GM18951 (cell line): ENCODE results near the gene CAPN10.

ENCODE experiments used
- POLR2A ChIP-seq: IDR thresholded peaks from 4 replicates; pipeline ENCODE4 v1.6.1; 2011; ENCODE audit warnings: mild to moderate bottlenecking; ENCODE audit not compliant: insufficient read length, insufficient read depth; ENCODE audit errors: extremely low read depth
- in situ Hi-C: fragments of 300-500 bp; cut with MboI; formaldehyde crosslinking; loops from one replicate; pipeline ENCODE4 v1.12.0; 2022; ENCODE audit warnings: low sequenced_read_pairs, mixed read lengths, inconsistent platforms; ENCODE audit not compliant: unreplicated experiment

Gene CAPN10

DNA sequence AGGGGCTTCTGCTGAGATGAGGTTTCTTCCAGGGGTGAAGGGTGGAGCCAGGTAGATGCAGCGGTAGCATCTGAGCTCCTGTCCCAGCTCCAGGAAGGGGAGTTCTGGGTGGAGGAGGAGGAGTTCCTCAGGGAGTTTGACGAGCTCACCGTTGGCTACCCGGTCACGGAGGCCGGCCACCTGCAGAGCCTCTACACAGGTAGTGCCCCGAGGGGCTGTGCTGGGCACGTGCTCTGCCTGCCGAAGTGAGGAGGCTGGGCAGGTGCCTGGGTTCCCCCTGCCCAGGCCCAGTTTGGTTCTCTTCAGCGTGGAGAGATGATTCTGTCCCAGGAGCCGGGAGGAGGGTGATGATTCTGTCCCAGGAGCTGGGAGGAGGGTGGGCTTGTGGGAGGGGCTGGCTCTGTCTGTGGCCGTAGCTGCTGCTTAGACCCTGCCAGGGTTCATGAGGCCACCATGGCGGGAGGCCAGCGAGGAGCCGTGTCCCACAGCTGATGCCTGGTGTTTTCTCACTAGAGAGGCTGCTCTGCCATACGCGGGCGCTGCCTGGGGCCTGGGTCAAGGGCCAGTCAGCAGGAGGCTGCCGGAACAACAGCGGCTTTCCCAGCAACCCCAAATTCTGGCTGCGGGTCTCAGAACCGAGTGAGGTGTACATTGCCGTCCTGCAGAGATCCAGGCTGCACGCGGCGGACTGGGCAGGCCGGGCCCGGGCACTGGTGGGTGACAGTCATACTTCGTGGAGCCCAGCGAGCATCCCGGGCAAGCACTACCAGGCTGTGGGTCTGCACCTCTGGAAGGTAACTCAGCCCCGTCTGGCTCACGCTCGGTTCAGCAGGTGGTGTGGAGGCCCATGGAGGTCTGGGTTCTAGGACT is 8.2 kb downstream of the CAPN10 start:
- in situ Hi-C loops: no loop called here
- no peak for TF ChIP-seq POLR2A

DNA sequence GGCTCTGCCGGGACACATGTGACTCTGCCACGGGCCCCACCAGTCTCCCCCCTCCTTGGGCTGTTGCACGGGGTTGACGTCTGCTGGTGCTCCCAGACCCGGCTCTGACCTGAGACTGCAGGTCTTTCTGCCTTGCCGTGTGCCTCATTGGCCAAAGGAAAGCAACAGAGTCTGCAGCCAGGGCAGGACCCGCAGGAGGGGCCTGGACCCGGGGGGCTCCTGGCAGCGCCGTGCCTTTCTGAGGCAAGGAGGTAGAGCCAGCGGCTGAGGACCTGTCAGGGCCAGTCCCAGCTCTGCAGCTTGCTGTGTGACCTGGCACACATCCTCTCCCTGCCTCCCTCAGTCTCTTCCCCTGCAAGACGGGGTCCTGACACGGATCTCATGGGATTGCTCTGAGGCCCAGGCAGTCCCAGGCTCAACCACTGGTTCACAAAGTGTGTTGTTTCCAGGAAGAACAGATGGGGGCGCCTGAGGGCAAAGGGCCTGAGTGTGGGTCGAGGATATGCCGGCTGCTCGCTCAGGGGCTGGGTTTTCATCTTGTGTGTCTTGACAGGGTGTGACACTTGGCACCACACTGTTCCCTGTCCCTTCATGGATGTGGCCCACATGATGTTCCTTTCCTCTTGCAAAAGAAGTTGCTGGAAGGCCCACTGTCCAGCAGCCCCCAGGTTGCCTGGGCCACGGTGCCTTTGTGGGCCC is 9.0 kb downstream of the CAPN10 start:
- in situ Hi-C loops: no loop called here
- no peak for TF ChIP-seq POLR2A

DNA sequence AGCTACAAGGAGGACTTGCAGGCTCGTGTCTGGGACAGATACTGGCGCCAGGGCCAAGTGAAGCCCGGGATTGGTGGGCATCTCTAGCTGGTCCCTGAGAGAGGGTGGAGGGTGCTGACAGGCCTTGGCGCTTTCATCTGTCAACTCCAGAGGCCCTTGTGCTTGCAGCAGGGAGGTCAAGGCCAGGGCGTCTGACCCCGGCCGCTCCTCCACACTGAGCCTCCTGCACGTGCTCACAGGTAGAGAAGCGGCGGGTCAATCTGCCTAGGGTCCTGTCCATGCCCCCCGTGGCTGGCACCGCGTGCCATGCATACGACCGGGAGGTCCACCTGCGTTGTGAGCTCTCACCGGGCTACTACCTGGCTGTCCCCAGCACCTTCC is 9.5 kb downstream of the CAPN10 start:
- in situ Hi-C loops: no loop called here
- no peak for TF ChIP-seq POLR2A

DNA sequence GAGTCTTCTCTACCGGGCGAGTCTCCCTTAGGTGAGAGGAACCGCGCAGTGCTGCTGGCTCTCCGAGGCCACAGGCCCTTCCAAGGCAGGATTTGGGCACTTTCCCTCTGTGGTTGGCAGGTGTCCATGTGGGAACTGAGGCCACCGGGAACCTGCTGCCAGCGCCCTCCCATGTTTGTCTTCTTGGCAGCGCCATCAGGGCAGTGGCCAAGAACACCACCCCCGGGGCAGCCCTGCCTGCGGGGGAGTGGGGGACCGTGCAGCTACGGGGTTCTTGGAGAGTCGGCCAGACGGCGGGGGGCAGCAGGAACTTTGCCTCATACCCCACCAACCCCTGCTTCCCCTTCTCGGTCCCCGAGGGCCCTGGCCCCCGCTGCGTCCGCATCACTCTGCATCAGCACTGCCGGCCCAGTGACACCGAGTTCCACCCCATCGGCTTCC is 10.0 kb downstream of the CAPN10 start:
- no peak for TF ChIP-seq POLR2A
- in situ Hi-C loops: no loop called here

DNA sequence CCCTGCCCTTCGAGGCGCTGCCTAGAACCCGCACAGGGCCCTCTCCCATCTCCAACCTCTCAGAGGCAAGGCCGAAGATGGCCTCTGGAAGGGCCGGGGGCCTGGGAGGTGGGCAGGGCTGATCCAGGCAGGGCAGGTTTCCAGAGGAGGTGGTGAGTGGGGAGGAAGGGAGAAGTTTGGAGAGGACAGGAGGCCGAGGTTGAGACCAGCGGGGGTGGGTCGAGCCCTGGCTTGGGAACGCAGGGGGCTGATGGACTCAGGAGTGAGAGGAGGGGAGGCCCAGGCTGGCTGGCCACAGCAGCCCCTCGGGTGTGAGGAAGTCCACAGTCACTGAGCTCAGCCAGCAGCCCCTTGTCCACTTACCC is 10.5 kb downstream of the CAPN10 start:
- in situ Hi-C loops: no loop called here
- no peak for TF ChIP-seq POLR2A

DNA sequence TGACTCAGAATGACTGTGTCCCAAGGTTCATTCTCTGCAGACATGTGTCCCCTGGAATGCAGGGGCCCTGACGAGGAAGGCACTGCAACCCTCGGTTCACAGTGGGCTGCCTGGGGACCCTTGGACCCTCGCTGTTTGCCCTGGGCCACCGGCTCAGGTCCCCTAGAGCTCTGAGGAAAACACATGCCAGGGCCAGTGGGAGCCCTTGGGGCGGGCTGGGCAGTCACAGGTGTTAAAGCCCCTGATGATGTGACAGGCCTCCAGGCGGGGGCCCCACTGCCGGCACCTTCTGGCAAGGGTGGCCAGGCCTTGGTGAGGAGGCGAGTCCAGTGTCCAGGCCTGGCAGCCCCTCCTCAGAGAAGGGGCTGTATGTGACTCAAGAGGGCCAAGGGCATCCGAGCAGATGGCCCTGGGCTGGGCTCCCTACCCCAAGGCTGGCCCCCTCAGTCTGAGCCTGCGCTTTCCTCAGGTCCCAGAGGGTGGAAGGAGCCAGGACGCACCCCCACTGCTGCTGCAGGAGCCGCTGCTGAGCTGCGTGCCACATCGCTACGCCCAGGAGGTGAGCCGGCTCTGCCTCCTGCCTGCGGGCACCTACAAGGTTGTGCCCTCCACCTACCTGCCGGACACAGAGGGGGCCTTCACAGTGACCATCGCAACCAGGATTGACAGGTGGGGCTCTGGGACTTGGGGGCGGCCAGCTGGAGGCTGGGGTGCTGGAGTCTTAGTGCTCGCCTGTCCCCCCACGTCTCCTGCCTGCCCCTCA is 11.1 kb downstream of the CAPN10 start:
- in situ Hi-C loops: no loop called here
- TF ChIP-seq POLR2A: no peak

DNA sequence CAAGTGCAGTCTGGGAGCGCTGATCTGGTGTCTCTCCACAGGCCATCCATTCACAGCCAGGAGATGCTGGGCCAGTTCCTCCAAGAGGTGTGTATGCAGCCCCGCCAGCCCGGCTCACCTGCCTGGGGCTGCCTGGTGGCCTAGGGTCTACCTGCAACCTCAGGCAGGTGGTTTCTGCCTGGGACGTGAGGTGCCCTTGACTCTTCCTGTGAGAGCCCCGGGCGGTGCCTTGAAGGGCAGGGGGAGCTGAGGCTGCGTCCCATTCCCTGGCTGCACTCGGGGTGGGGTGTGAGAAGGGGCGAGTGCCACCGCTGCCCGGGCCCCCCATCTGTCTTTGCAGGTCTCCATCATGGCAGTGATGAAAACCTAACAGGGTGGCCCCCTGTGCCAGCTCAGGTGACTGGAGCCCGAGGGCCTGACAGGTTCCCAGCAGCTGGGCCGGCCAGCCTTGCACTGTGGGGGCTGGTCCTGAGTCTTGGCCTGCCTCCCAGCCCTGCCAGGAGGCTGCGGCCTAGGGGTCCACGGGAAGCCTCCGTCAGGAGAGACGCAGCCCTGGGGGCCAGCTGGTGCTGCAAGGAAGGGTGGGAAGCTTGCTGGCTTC is 11.9 kb downstream of the CAPN10 start:
- no peak for TF ChIP-seq POLR2A
- in situ Hi-C loops: no loop called here

DNA sequence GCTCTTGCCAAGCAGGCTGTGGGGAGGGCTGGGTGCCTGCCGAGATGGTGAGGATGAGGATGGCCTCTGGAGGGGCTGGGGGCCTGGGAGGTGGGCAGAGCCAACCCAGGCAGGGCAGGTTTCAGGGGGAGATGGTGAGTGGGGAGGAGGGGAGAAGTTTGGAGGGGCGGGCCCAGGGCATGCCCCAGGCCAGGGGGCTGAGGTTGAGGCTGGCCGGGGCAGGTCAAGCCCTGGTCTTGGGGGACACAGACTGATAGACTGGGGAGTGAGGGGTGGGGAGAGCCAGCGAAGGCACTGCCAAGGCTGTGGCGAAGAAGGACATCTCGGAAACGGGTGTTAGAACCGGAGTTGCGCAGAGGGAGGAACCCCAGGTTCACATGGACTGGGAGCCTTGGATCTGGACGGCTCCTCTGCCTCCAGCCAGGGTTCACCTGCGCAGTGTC is 12.6 kb downstream of the CAPN10 start:
- TF ChIP-seq POLR2A: no peak
- in situ Hi-C loops: no loop called here

DNA sequence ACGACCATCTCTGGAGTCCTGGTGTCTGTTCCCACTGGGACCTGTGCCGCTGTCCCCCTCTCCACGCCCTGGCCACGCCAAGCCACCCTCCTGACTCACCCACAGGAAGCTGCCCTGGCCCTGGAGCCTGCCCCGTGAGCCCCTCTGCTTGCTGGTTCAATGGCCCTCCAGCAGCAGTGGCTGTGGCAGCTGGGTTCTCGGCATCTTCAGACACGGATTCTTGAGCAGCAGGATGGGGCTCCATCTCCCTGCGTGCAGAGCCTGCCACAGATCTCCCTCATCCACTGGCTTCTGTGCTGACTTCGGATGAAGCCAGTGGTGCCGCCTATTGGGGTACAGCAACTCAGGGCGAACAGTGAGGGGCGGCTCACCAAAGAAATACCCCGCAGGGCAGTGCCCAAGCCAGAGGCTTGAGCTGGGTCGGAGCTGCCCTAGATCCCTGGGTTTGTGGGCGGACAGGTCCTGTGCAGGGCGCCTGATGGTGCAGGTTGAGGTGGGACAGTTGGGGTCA is 14.0 kb downstream of the CAPN10 start:
- TF ChIP-seq POLR2A: no peak
- in situ Hi-C loops: no loop called here

DNA sequence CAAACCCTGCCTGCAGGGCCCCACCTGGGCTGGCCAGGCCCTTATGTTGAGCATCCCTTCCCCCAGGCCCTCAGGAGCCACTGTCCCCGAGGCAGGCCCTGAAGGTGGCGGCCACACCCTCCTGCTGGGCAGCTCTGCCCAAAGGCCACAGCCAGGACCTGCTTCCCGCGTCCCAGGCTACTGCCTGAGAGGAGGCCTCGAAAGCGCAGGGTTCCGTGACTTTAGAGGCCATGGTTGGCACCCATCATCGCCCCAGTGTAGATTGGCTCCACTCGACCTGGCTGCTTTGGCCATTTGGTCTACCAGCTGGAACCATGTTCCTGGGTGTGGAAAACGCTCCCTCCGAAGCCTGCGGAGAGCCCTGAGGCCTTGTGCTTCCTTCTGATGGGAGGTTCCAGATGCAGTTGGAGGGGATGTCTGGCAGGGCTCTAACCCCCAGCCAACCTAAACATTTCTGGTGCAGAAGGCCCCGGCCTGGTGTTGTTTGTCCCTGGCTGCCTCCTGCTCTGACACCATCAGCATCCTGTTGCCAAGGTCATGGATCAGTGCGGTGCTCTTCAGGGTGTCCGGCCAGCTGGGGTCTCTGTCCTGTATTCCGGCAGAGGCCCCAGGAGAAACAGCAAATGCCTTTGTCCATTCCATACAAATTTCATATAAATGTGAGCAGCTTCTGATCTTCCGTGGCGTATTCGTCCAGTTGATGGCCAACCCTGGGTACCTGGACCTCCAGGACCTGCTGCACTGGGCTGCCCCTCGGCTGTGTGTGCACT is 14.7 kb downstream of the CAPN10 start:
- in situ Hi-C loops: no loop called here
- no peak for TF ChIP-seq POLR2A

DNA sequence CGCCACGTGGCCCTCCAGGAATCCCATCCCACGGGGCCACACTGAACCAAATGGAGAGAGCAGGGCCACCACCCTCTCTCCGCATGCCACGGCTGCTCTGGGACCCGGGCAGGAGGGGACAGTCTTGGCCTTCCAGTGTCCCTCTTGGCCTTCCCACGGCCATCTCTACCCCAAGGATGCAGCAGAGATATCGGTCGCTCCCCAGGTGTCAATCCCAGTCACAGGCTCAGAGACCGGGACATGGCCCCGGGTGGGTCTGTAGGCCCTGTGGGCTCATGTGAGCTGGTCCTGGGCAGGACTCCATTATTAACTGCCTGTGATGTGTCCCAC is 15.3 kb downstream of the CAPN10 start:
- in situ Hi-C loops: no loop called here
- no peak for TF ChIP-seq POLR2A
